GM23248 (cell line): ENCODE measurements around the gene FAM149A. TPM values are rescaled to one million over a fixed set of nuclear protein-coding genes. Genes with fewer than 3 reads are reported as not detected.

Source experiments
- DNase-seq: peaks from one replicate; pipeline ENCODE4 v3.0.0-alpha.2; 2015
- H2AFZ ChIP-seq: fragments of 200-600 bp; sonication (generic); 2 replicates; pipeline ENCODE4 v1.6.1; 2016; ENCODE audit warnings: antibody characterized with exemption
- H3F3A ChIP-seq: fragments of 200-600 bp; sonication (generic); 2 replicates; pipeline ENCODE4 v1.6.1; 2016; ENCODE audit warnings: mild to moderate bottlenecking, antibody characterized with exemption, mixed run types; ENCODE audit not compliant: insufficient read depth
- H3K27ac ChIP-seq: fragments of 200-600 bp; sonication (generic); 2 replicates; pipeline ENCODE4 v1.5.1; 2016; ENCODE audit warnings: mild to moderate bottlenecking
- H3K27me3 ChIP-seq: fragments of 200-600 bp; sonication (generic); replicated peaks from 2 replicates; pipeline ENCODE4 v1.6.1; 2016; ENCODE audit warnings: mild to moderate bottlenecking; ENCODE audit not compliant: insufficient read depth
- H3K36me3 ChIP-seq: fragments of 200-600 bp; sonication (generic); 2 replicates; pipeline ENCODE4 v1.6.1; 2016; ENCODE audit warnings: low read depth, mild to moderate bottlenecking
- H3K4me1 ChIP-seq: fragments of 200-600 bp; sonication (generic); 2 replicates; pipeline ENCODE4 v1.6.1; 2016; ENCODE audit warnings: mild to moderate bottlenecking; ENCODE audit not compliant: insufficient read depth
- H3K4me2 ChIP-seq: fragments of 200-600 bp; sonication (generic); one replicate; pipeline ENCODE4 v1.6.1; 2016; ENCODE audit warnings: mild to moderate bottlenecking; ENCODE audit not compliant: unreplicated experiment
- H3K4me3 ChIP-seq: fragments of 200-600 bp; sonication (generic); 2 replicates; pipeline ENCODE4 v1.5.1; 2016; ENCODE audit warnings: mild to moderate bottlenecking
- H3K79me2 ChIP-seq: fragments of 200-600 bp; sonication (generic); 2 replicates; pipeline ENCODE4 v1.6.1; 2016; ENCODE audit warnings: mild to moderate bottlenecking; ENCODE audit not compliant: insufficient read depth
- H3K9ac ChIP-seq: fragments of 200-600 bp; sonication (generic); 2 replicates; pipeline ENCODE4 v1.6.1; 2016; ENCODE audit warnings: mild to moderate bottlenecking
- H3K9me2 ChIP-seq: fragments of 200-600 bp; sonication (generic); 2 replicates; pipeline ENCODE4 v1.6.1; 2016; ENCODE audit warnings: mixed run types, mild to moderate bottlenecking, moderate library complexity; ENCODE audit not compliant: insufficient read depth
- H3K9me3 ChIP-seq: fragments of 200-600 bp; sonication (generic); one replicate; pipeline ENCODE4 v1.6.1; 2017; ENCODE audit warnings: low read depth
- H4K20me1 ChIP-seq: fragments of 200-600 bp; sonication (generic); 2 replicates; pipeline ENCODE4 v1.6.0; 2016; ENCODE audit not compliant: insufficient read depth
- EZH2 ChIP-seq: fragments of 200-600 bp; sonication (generic); IDR thresholded peaks from 2 replicates; pipeline ENCODE4 v1.6.1; 2018; ENCODE audit warnings: antibody characterized with exemption, mild to moderate bottlenecking; ENCODE audit not compliant: insufficient read depth, poor library complexity, severe bottlenecking
- EZH2phosphoT487 ChIP-seq: fragments of 200-600 bp; sonication (generic); IDR thresholded peaks from 2 replicates; pipeline ENCODE4 v1.6.1; 2018; ENCODE audit warnings: antibody characterized with exemption, moderate library complexity, mild to moderate bottlenecking, low read depth; ENCODE audit not compliant: insufficient read depth
- WGBS, 2 experiments: methylation state at CpG; one replicate each; pipeline ENCODE4 v1.1.6; 2015 to 2017; ENCODE audit warnings: low lambda C conversion rate in 2 of 2, low coverage in 1 of 2; ENCODE audit errors: missing lambda C conversion rate in 2 of 2; 5-methylcytosine and 5-hydroxymethylcytosine counted together
- in situ Hi-C: fragments of 300-500 bp; cut with MboI; formaldehyde crosslinking; loops from 2 replicates; pipeline ENCODE4 v1.15.0; 2020
- polyA plus RNA-seq: library from polyadenylated mRNA; unstranded; fragments of >200 nt; fragmentation: Nextera tagmentation; extraction: Ambion mirVana; gene quantifications from 2 replicates; pipeline ENCODE4 v1.2.1, GENCODE V29; 2016
- total RNA-seq: library from RNA; depleted of rRNA; stranded (reverse); fragments of >200 nt; shearing (Covaris generic); gene quantifications from 2 replicates; pipeline ENCODE4 v1.2.3, GENCODE V29; 2014

FAM149A gene
- total and polyA plus RNA-seq, 2 experiments from 2014 or later, result 1.2 to 3.4 TPM

- Histone ChIP-seq H3K4me3 (no peak overlapping the region), H4K20me1 (no peaks in the 10 kb centered on the region), H3F3A (no peaks in the 10 kb centered on the region), H3K27me3 (no peaks in the 10 kb centered on the region), H3K4me1 (no peaks in the 10 kb centered on the region), H3K4me2 (no peak overlapping the region), H3K36me3 (peaks cover 3% of the 10 kb centered on the region; the same call in 1 of the 2 replicates), H3K79me2 (no peaks in the 10 kb centered on the region), H3K9ac (no peak overlapping the region), H3K9me2 (no peaks in the 10 kb centered on the region; the same call in 1 of the 2 replicates), H3K27ac (no peak overlapping the region), H3K9me3 (no peaks in the 10 kb centered on the region), H2AFZ (no peak overlapping the region)
- TF ChIP-seq EZH2 (no peak), EZH2phosphoT487 (no peak)
- WGBS, 2 experiments, result 91 to 95% methylated on average over 13 of the region's 13 CpGs
- no peak for DNase-seq
- in situ Hi-C loops, result no loop called here
These were observed 100.2 kb downstream of the FAM149A start for GRCh38 chr4:186204686-186205085.

- no peak overlapping the region for H3K27ac ChIP-seq
- H3K9ac ChIP-seq, result no peak overlapping the region
- no peaks in the 10 kb centered on the region for H3K9me3 ChIP-seq
- no peak for DNase-seq
- no peaks in the 10 kb centered on the region for H4K20me1 ChIP-seq
- H3K79me2 ChIP-seq, result no peaks in the 10 kb centered on the region
- no peaks in the 10 kb centered on the region for H3K27me3 ChIP-seq
- no peaks in the 10 kb centered on the region; the same call in 1 of the 2 replicates for H3K9me2 ChIP-seq
- H3K4me1 ChIP-seq, result no peaks in the 10 kb centered on the region
- no peak overlapping the region for H3K4me2 ChIP-seq
- no peak overlapping the region for H3K4me3 ChIP-seq
- H3K36me3 ChIP-seq, result peaks cover 3% of the 10 kb centered on the region; the same call in 1 of the 2 replicates
- in situ Hi-C loops, result no loop called here
- no peak overlapping the region for H2AFZ ChIP-seq
- H3F3A ChIP-seq, result no peaks in the 10 kb centered on the region
- no peak for TF ChIP-seq EZH2
- no peak for TF ChIP-seq EZH2phosphoT487
- 79 to 84% methylated on average over 8 of the region's 8 CpGs for WGBS, 2 experiments
These were observed 100.7 kb downstream of the FAM149A start for GRCh38 chr4:186205156-186205555.

GRCh38 chr4:186216465-186217024 is 112.0 kb downstream of the FAM149A start:
- no peaks in the 10 kb centered on the region for H3K9me3 ChIP-seq
- H3K4me2 ChIP-seq, result no peak overlapping the region
- in situ Hi-C loops, result no loop called here
- H3F3A ChIP-seq, result no peaks in the 10 kb centered on the region
- H3K4me3 ChIP-seq, result no peak overlapping the region
- 8 to 9% methylated on average over 8 of the region's 8 CpGs for WGBS, 2 experiments
- H4K20me1 ChIP-seq, result no peaks in the 10 kb centered on the region
- no peaks in the 10 kb centered on the region for H3K4me1 ChIP-seq
- H3K27me3 ChIP-seq, result no peaks in the 10 kb centered on the region
- no peak overlapping the region for H3K9ac ChIP-seq
- DNase-seq, result peak; percentile 27
- TF ChIP-seq EZH2 (no peak), EZH2phosphoT487 (no peak)
- no peaks in the 10 kb centered on the region for H3K9me2 ChIP-seq
- H3K79me2 ChIP-seq, result no peaks in the 10 kb centered on the region
- H2AFZ ChIP-seq, result no peak overlapping the region
- no peaks in the 10 kb centered on the region for H3K36me3 ChIP-seq
- H3K27ac ChIP-seq, result no peak overlapping the region

GRCh38 chr4:186217733-186218293 is 113.3 kb downstream of the FAM149A start:
- Histone ChIP-seq H3K9me2 (no peaks in the 10 kb centered on the region), H2AFZ (no peak overlapping the region), H3K4me2 (no peak overlapping the region), H3K27ac (no peak overlapping the region), H3K79me2 (no peaks in the 10 kb centered on the region), H4K20me1 (no peaks in the 10 kb centered on the region), H3F3A (no peaks in the 10 kb centered on the region), H3K4me1 (no peaks in the 10 kb centered on the region), H3K4me3 (no peak overlapping the region), H3K27me3 (no peaks in the 10 kb centered on the region), H3K9ac (no peak overlapping the region), H3K9me3 (no peaks in the 10 kb centered on the region), H3K36me3 (no peaks in the 10 kb centered on the region)
- TF ChIP-seq EZH2phosphoT487 (no peak), EZH2 (no peak)
- WGBS, 2 experiments, result 38 to 48% methylated on average over 1 of the region's 1 CpG
- no peak for DNase-seq
- in situ Hi-C loops, result no loop called here
